Astrocyte (in vitro differentiated cells and primary cell): ENCODE data around the gene TBC1D22B. TPM values are rescaled to one million over a fixed set of nuclear protein-coding genes. Genes with fewer than 3 reads are reported as not detected.

ENCODE experiments used
- DNase-seq: peaks from one replicate; pipeline ENCODE4 v3.0.0-alpha.2; 2010; ENCODE audit warnings: low read depth
- FAIRE-seq: peaks from 2 replicates; lab custom pipeline; 2011; peaks lifted over from hg19 to GRCh38; lab: Jason Lieb, UNC
- H2AFZ ChIP-seq: 2 replicates; pipeline ENCODE4 v1.6.0; 2012; ENCODE audit warnings: low read depth, low read length, inconsistent platforms
- H3K27ac ChIP-seq: 2 replicates; pipeline ENCODE4 v1.5.1; 2011; ENCODE audit warnings: low read depth, low read length, inconsistent platforms
- H3K27me3 ChIP-seq: 2 replicates; pipeline ENCODE4 v1.6.0; 2011; ENCODE audit warnings: low read length, inconsistent platforms; ENCODE audit not compliant: insufficient read depth
- H3K36me3 ChIP-seq: 2 replicates; pipeline ENCODE4 v1.5.1; 2011; ENCODE audit warnings: low read length, inconsistent platforms; ENCODE audit not compliant: insufficient read depth
- H3K4me1 ChIP-seq: 2 replicates; pipeline ENCODE4 v1.5.1; 2011; ENCODE audit warnings: low read length, inconsistent platforms; ENCODE audit not compliant: insufficient read depth
- H3K4me2 ChIP-seq: 2 replicates; pipeline ENCODE4 v1.6.0; 2012; ENCODE audit warnings: low read length, inconsistent platforms
- H3K4me3 ChIP-seq: 2 replicates; pipeline ENCODE4 v1.5.1; 2011; ENCODE audit warnings: low read depth, mild to moderate bottlenecking, low read length, inconsistent platforms; ENCODE audit not compliant: insufficient read depth
- H3K79me2 ChIP-seq: 2 replicates; pipeline ENCODE4 v1.6.0; 2012; ENCODE audit warnings: mild to moderate bottlenecking, low read length, inconsistent platforms; ENCODE audit not compliant: insufficient read depth
- H3K9ac ChIP-seq: 2 replicates; pipeline ENCODE4 v1.6.0; 2012; ENCODE audit warnings: mild to moderate bottlenecking, low read length, inconsistent platforms
- H3K9me3 ChIP-seq: 2 replicates; pipeline ENCODE4 v1.5.1; 2012; ENCODE audit warnings: low read depth, mild to moderate bottlenecking, low read length, inconsistent platforms; ENCODE audit not compliant: insufficient read depth
- H4K20me1 ChIP-seq: 2 replicates; pipeline ENCODE4 v1.6.0; 2012; ENCODE audit warnings: low read length, inconsistent platforms; ENCODE audit not compliant: insufficient read depth
- H3K27ac Mint-ChIP-seq: one replicate; pipeline ENCODE4 v1.8.0; 2021; ENCODE audit warnings: mild to moderate bottlenecking, mixed read lengths; ENCODE audit not compliant: unreplicated experiment
- H3K27me3 Mint-ChIP-seq: one replicate; pipeline ENCODE4 v1.8.0; 2021; ENCODE audit warnings: low read depth, mixed read lengths; ENCODE audit not compliant: unreplicated experiment
- H3K36me3 Mint-ChIP-seq: one replicate; pipeline ENCODE4 v1.8.0; 2021; ENCODE audit warnings: low read depth, mixed read lengths; ENCODE audit not compliant: unreplicated experiment
- H3K4me1 Mint-ChIP-seq: one replicate; pipeline ENCODE4 v1.8.0; 2021; ENCODE audit warnings: low read depth, mixed read lengths; ENCODE audit not compliant: unreplicated experiment
- H3K4me3 Mint-ChIP-seq: one replicate; pipeline ENCODE4 v1.8.0; 2021; ENCODE audit warnings: mild to moderate bottlenecking, moderate library complexity, mixed read lengths; ENCODE audit not compliant: unreplicated experiment
- H3K9me3 Mint-ChIP-seq: one replicate; pipeline ENCODE4 v1.8.0; 2021; ENCODE audit warnings: mild to moderate bottlenecking, mixed read lengths; ENCODE audit not compliant: unreplicated experiment
- EZH2 ChIP-seq: IDR thresholded peaks from 2 replicates; pipeline ENCODE4 v1.6.1; 2012; ENCODE audit warnings: mild to moderate bottlenecking, low read length, inconsistent platforms; ENCODE audit not compliant: insufficient read depth
- total RNA-seq: library from RNA; stranded (reverse); gene quantifications from 2 replicates; pipeline ENCODE4 v1.2.1, GENCODE V29; 2021
- TF ChIP-seq, protein P1 (sequence below): IDR thresholded peaks from 2 replicates; pipeline ENCODE4 v1.5.1; 2011; ENCODE audit warnings: low read depth, mild to moderate bottlenecking, inconsistent platforms, low read length, moderate library complexity; ENCODE audit not compliant: insufficient read depth

TBC1D22B gene
- total RNA-seq, 1 donor from 2014 or later, result 10.8 TPM

DNA sequence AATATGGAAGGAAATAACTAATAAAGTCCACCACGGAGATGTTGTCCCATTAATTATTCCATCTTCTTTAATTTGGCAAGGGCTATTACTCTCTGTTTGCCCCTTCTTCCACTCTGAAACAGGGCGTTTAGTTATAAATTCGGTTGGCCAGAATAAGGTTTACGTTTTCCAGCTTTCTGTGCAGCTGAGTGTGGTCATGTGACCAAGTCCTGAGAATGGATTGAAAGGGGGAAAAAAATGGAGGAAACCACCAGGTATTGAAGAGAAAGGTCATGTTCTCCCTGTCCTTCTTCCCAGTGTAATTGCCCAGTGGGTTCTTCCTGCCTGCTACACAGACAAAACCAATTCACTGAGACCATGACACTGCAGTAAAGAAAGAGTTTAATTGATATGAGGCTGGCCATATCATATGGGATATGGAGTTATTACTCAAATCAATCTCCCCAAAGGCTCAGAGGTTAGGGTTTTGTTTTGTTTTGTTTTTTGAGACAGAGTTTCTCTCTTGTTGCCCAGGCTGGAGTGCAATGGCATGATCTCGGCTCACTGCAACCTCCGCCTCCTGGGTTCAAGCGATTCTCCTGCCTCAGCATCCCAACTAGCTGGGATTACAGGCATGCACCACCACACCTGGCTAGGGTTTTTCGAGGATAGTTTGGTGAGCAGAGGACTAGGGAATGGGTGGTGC, 14.3 kb upstream of the TBC1D22B start:
- H3K79me2 ChIP-seq, result no peaks in the 10 kb centered on the region
- no peak for FAIRE-seq
- peaks cover 68% of the 10 kb centered on the region for H3K4me1 ChIP-seq
- Mint-ChIP-seq H3K27ac (peak overlapping the region; percentile 99), H3K4me3 (no peak overlapping the region), H3K4me1 (peaks cover 56% of the 10 kb centered on the region), H3K27me3 (no peaks in the 10 kb centered on the region), H3K36me3 (peaks cover 4% of the 10 kb centered on the region), H3K9me3 (peaks cover 2% of the 10 kb centered on the region)
- no peak overlapping the region for H3K4me3 ChIP-seq
- no peaks in the 10 kb centered on the region for H3K9me3 ChIP-seq
- no peak for DNase-seq
- H2AFZ ChIP-seq, result no peak overlapping the region
- H3K27ac ChIP-seq, result peak overlapping the region; percentile 100
- no peaks in the 10 kb centered on the region for H3K36me3 ChIP-seq
- H3K4me2 ChIP-seq, result peak overlapping the region; percentile 69
- H4K20me1 ChIP-seq, result no peaks in the 10 kb centered on the region
- TF ChIP-seq, protein P1, sequence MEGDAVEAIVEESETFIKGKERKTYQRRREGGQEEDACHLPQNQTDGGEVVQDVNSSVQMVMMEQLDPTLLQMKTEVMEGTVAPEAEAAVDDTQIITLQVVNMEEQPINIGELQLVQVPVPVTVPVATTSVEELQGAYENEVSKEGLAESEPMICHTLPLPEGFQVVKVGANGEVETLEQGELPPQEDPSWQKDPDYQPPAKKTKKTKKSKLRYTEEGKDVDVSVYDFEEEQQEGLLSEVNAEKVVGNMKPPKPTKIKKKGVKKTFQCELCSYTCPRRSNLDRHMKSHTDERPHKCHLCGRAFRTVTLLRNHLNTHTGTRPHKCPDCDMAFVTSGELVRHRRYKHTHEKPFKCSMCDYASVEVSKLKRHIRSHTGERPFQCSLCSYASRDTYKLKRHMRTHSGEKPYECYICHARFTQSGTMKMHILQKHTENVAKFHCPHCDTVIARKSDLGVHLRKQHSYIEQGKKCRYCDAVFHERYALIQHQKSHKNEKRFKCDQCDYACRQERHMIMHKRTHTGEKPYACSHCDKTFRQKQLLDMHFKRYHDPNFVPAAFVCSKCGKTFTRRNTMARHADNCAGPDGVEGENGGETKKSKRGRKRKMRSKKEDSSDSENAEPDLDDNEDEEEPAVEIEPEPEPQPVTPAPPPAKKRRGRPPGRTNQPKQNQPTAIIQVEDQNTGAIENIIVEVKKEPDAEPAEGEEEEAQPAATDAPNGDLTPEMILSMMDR, result no peak
- TF ChIP-seq EZH2, result no peak
- H3K27me3 ChIP-seq, result no peaks in the 10 kb centered on the region
- peak overlapping the region; percentile 81 for H3K9ac ChIP-seq

- H3K79me2 ChIP-seq, result no peaks in the 10 kb centered on the region
- no peaks in the 10 kb centered on the region for H4K20me1 ChIP-seq
- H3K27ac ChIP-seq, result peak overlapping the region; percentile 100
- H3K4me1 Mint-ChIP-seq, result peaks cover 56% of the 10 kb centered on the region
- H3K27ac Mint-ChIP-seq, result peak overlapping the region; percentile 99
- H3K4me3 Mint-ChIP-seq, result no peak overlapping the region
- peak overlapping the region; percentile 55 for H3K4me2 ChIP-seq
- peaks cover 2% of the 10 kb centered on the region for H3K9me3 Mint-ChIP-seq
- TF ChIP-seq, protein P1, result no peak
- TF ChIP-seq EZH2, result no peak
- H3K36me3 Mint-ChIP-seq, result peaks cover 6% of the 10 kb centered on the region
- no peak overlapping the region for H3K4me3 ChIP-seq
- FAIRE-seq (no peak), DNase-seq (no peak)
- H3K36me3 ChIP-seq, result no peaks in the 10 kb centered on the region
- peak overlapping the region; percentile 81 for H3K9ac ChIP-seq
- H2AFZ ChIP-seq, result no peak overlapping the region
- no peaks in the 10 kb centered on the region for H3K27me3 ChIP-seq
- peaks cover 65% of the 10 kb centered on the region for H3K4me1 ChIP-seq
- no peaks in the 10 kb centered on the region for H3K27me3 Mint-ChIP-seq
- H3K9me3 ChIP-seq, result no peaks in the 10 kb centered on the region
These were observed 13.7 kb upstream of the TBC1D22B start for GRCh38 chr6:37243816-37244370.
